ENCODE results near the gene KRT37. TPM values are rescaled to one million over a fixed set of nuclear protein-coding genes. Genes with fewer than 3 reads are reported as not detected.

Gene KRT37
- total RNA-seq (not detected), polyA plus RNA-seq (not detected)

DNA sequence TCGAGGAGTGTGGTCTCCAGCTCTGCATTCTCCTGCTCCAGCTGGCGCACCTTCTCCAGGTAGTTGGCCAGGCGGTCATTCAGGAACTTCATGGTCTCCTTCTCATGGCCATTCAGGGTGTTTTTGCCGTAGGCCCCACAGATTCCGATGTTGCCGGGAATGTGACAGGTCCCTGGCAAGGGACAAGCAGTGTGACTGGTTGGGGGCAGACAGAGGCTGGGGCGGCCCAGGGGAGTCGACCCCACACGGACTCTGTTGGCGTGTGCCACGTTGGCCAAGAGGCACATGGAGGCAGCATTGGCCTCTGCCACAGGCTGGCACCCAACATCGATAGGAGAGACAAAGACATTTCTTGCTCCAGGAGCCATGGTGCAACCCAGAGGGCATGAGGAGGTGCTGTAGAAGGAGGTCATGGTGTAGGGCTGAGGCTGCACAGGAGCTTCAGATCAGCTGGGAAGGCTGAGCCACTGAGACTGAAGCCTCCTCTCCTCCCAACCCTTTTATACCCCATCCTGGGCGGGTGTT, at the start of gene KRT37:
Gene KRT37, minus strand, starts transcription at position 475 of the 525 bp plus-strand sequence. Its CDS starts 62 bp downstream, at position 413.
- Mint-ChIP-seq H3K4me1 (peaks cover 0 to 2% (median 0%) of the 10 kb centered on the region in 4 donors), H3K36me3 (no peaks in the 10 kb centered on the region), H3K27me3 (peaks cover 14% of the 10 kb centered on the region), H3K9me3 (no peaks in the 10 kb centered on the region), H3K4me3 (no peak within 1 kb of the TSS), H3K27ac (no peak within 1 kb of the TSS)
- H3K27ac ChIP-seq (ENCODE audit: insufficient read depth, low read length, poor library complexity, severe bottlenecking), result no peak within 1 kb of the TSS
- no peak for DNase-seq
- H3K4me1 ChIP-seq (ENCODE audit: control insufficient read depth, insufficient read depth, low read length, poor library complexity, severe bottlenecking), result no peaks in the 10 kb centered on the region
- no peaks in the 10 kb centered on the region for H3K27me3 ChIP-seq (ENCODE audit: control insufficient read depth, insufficient read depth, low read length)
- peak in 1 of 2 donors; percentile 31 for ATAC-seq (ENCODE audit: low read depth in 2 of 2)
- H3K9me3 ChIP-seq (ENCODE audit: control insufficient read depth in 2 of 2, low read length in 2 of 2), result no peaks in the 10 kb centered on the region
- H3K36me3 ChIP-seq (ENCODE audit: control insufficient read depth, insufficient read depth, low read length), result no peaks in the 10 kb centered on the region
- H3K4me3 ChIP-seq (ENCODE audit: low read depth, low read length), result no peak within 1 kb of the TSS

DNA sequence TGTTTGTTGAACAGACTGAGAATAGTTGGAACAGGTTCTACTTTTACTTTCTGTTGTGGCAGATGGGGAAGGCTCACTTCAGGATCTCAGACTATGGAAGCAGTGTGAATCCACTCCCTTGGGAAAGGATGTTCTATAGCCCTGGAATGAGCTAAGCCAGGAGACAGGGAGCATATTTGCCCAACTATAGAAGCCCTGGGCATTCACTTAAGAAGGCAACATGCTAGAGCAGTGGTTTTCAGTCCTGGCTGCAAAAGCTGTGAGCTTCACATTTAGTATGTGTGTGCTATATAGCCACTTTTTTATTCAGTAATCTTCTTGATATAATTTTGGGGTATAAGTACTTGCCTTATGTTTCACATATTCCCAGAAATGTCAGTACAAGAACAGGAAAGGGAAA, 44.0 kb upstream of the KRT37 start:
- no peaks in the 10 kb centered on the region for H3K4me1 Mint-ChIP-seq
- peaks cover 0 to 3% of the 10 kb centered on the region in 2 experiments for H3K9me3 ChIP-seq (ENCODE audit: control insufficient read depth in 2 of 2, low read length in 2 of 2)
- no peak overlapping the region for H3K4me3 Mint-ChIP-seq

DNA sequence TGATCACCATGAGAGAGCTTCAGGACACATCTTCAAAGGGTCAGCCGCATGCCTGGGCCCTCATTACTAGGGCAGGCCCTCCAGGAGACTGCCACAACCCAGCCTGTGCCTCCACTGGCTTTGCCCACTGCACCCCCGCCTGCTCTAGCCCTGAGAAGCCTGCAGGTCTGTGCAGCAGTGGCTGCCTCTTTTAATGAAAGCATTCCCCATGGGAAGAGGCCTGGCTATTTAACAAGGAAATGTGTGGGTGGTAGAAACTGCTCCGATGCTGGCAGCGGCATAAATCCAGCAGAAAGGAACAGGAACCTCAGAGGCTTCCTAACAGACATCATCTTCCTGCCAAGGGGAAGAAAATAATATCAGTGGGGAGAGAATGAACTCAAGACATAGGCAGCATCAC, 43.2 kb upstream of the KRT37 start:
- Histone ChIP-seq H3K4me1 (ENCODE audit: control insufficient read depth, insufficient read depth, low read length, poor library complexity, severe bottlenecking) (no peaks in the 10 kb centered on the region), H3K27ac (ENCODE audit: insufficient read depth, low read length, poor library complexity, severe bottlenecking) (no peak overlapping the region), H3K36me3 (ENCODE audit: control insufficient read depth, insufficient read depth, low read length) (no peaks in the 10 kb centered on the region), H3K9me3 (ENCODE audit: control insufficient read depth in 2 of 2, low read length in 2 of 2) (peaks cover 0 to 3% of the 10 kb centered on the region in 2 experiments), H3K27me3 (ENCODE audit: control insufficient read depth, insufficient read depth, low read length) (peaks cover 2% of the 10 kb centered on the region), H3K4me3 (ENCODE audit: low read depth, low read length) (no peak overlapping the region)
- Mint-ChIP-seq H3K36me3 (no peaks in the 10 kb centered on the region), H3K4me3 (no peak overlapping the region), H3K27me3 (peaks cover 11% of the 10 kb centered on the region), H3K9me3 (peaks cover 0 to 9% (median 0%) of the 10 kb centered on the region in 7 donors), H3K27ac (no peak overlapping the region), H3K4me1 (no peaks in the 10 kb centered on the region)
- no peak for ATAC-seq (ENCODE audit: low read depth in 2 of 2)
- DNase-seq, result no peak

More for the DNA sequence above, 44.0 kb upstream of the KRT37 start:
- Mint-ChIP-seq H3K9me3 (peaks cover 0 to 9% (median 2%) of the 10 kb centered on the region in 7 donors), H3K36me3 (no peaks in the 10 kb centered on the region), H3K27ac (no peak overlapping the region), H3K27me3 (peaks cover 11% of the 10 kb centered on the region)
- H3K36me3 ChIP-seq (ENCODE audit: control insufficient read depth, insufficient read depth, low read length), result no peaks in the 10 kb centered on the region
- ATAC-seq (ENCODE audit: low read depth in 2 of 2) (no peak), DNase-seq (no peak)
- no peaks in the 10 kb centered on the region for H3K4me1 ChIP-seq (ENCODE audit: control insufficient read depth, insufficient read depth, low read length, poor library complexity, severe bottlenecking)
- peaks cover 2% of the 10 kb centered on the region for H3K27me3 ChIP-seq (ENCODE audit: control insufficient read depth, insufficient read depth, low read length)
- H3K27ac ChIP-seq (ENCODE audit: insufficient read depth, low read length, poor library complexity, severe bottlenecking), result no peak overlapping the region
- no peak overlapping the region for H3K4me3 ChIP-seq (ENCODE audit: low read depth, low read length)

DNA sequence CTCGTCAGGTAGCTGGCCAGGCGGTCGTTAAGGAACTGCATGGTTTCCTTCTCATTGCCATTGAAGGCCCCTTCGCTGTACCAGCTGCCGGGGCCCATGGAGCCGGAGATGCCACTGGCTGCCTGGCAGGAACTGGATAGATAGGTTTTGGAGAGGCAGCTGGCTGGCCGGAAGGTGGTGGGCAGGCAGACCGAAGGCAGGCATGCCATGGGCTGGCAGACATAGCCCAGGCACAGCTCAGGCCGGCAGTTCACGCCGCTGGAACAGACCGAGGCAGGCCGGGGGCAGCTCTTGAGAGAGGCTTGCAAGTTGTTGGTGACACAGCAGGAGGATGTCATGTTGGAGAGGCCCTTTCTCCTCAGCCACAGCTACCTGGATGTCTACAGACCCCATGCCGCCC, 42.6 kb upstream of the KRT37 start, which contains the start of gene KRT32:
Gene KRT32, minus strand, starts transcription at position 399 of the 400 bp plus-strand sequence. Its CDS starts 61 bp downstream, at position 338.
- peaks cover 0 to 3% of the 10 kb centered on the region in 2 experiments for H3K9me3 ChIP-seq (ENCODE audit: control insufficient read depth in 2 of 2, low read length in 2 of 2)
- DNase-seq, result no peak
- H3K27me3 Mint-ChIP-seq, result peaks cover 11% of the 10 kb centered on the region

DNA sequence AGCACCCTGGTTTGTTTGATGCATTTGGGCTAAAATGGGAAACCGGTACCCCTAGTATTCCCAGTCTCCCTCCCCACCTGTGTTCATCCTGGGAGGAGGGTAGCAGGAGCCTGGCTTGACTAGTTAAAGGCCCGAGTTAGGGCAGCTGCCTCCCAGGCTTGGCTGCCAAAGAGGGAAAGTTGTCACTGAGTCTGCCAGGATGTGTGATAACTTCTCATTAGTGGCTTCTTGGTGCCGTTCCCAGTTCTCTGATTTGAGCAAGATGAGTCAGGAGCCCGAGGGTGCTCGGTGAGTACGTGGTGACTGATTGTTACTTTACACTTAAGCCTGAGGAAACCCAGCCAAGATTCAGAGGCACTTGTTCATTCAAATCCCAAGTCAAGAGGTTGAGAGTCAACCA, 40.3 kb upstream of the KRT37 start:
- DNase-seq (no peak), ATAC-seq (ENCODE audit: low read depth in 2 of 2) (no peak)
- Histone ChIP-seq H3K4me3 (ENCODE audit: low read depth, low read length) (no peak overlapping the region), H3K36me3 (ENCODE audit: control insufficient read depth, insufficient read depth, low read length) (no peaks in the 10 kb centered on the region), H3K9me3 (ENCODE audit: control insufficient read depth in 2 of 2, low read length in 2 of 2) (no peaks in the 10 kb centered on the region), H3K27ac (ENCODE audit: insufficient read depth, low read length, poor library complexity, severe bottlenecking) (no peak overlapping the region), H3K27me3 (ENCODE audit: control insufficient read depth, insufficient read depth, low read length) (peaks cover 2% of the 10 kb centered on the region), H3K4me1 (ENCODE audit: control insufficient read depth, insufficient read depth, low read length, poor library complexity, severe bottlenecking) (no peaks in the 10 kb centered on the region)
- Mint-ChIP-seq H3K4me1 (no peaks in the 10 kb centered on the region), H3K27ac (no peak overlapping the region), H3K9me3 (peaks cover 0 to 4% (median 0%) of the 10 kb centered on the region in 7 donors), H3K36me3 (no peaks in the 10 kb centered on the region), H3K4me3 (no peak overlapping the region), H3K27me3 (peaks cover 16% of the 10 kb centered on the region)

More for the DNA sequence above, 42.6 kb upstream of the KRT37 start, which contains the start of gene KRT32:
- no peaks in the 10 kb centered on the region for H3K4me1 ChIP-seq (ENCODE audit: control insufficient read depth, insufficient read depth, low read length, poor library complexity, severe bottlenecking)
- Mint-ChIP-seq H3K4me3 (no peak within 1 kb of the TSS), H3K27ac (no peak within 1 kb of the TSS), H3K4me1 (no peaks in the 10 kb centered on the region), H3K36me3 (no peaks in the 10 kb centered on the region), H3K9me3 (peaks cover 0 to 9% (median 0%) of the 10 kb centered on the region in 7 donors)
- no peaks in the 10 kb centered on the region for H3K36me3 ChIP-seq (ENCODE audit: control insufficient read depth, insufficient read depth, low read length)
- no peak within 1 kb of the TSS for H3K4me3 ChIP-seq (ENCODE audit: low read depth, low read length)
- no peak for ATAC-seq (ENCODE audit: low read depth in 2 of 2)
- peaks cover 2% of the 10 kb centered on the region for H3K27me3 ChIP-seq (ENCODE audit: control insufficient read depth, insufficient read depth, low read length)
- H3K27ac ChIP-seq (ENCODE audit: insufficient read depth, low read length, poor library complexity, severe bottlenecking), result no peak within 1 kb of the TSS

- Histone ChIP-seq H3K9me3 (ENCODE audit: control insufficient read depth in 2 of 2, low read length in 2 of 2) (no peaks in the 10 kb centered on the region), H3K4me3 (ENCODE audit: low read depth, low read length) (no peak overlapping the region), H3K27ac (ENCODE audit: insufficient read depth, low read length, poor library complexity, severe bottlenecking) (no peak overlapping the region), H3K36me3 (ENCODE audit: control insufficient read depth, insufficient read depth, low read length) (no peaks in the 10 kb centered on the region), H3K27me3 (ENCODE audit: control insufficient read depth, insufficient read depth, low read length) (peaks cover 2% of the 10 kb centered on the region), H3K4me1 (ENCODE audit: control insufficient read depth, insufficient read depth, low read length, poor library complexity, severe bottlenecking) (no peaks in the 10 kb centered on the region)
- DNase-seq, result no peak
- peaks cover 0 to 4% (median 0%) of the 10 kb centered on the region in 7 donors for H3K9me3 Mint-ChIP-seq
- peaks cover 12% of the 10 kb centered on the region for H3K27me3 Mint-ChIP-seq
- no peaks in the 10 kb centered on the region for H3K4me1 Mint-ChIP-seq
- H3K4me3 Mint-ChIP-seq, result peak overlapping the region in 1 of 4 donors; percentile 74
- H3K36me3 Mint-ChIP-seq, result no peaks in the 10 kb centered on the region
- no peak for ATAC-seq (ENCODE audit: low read depth in 2 of 2)
- H3K27ac Mint-ChIP-seq, result no peak overlapping the region
Measured at GRCh38 chr17:41464173-41464572, 39.8 kb upstream of the KRT37 start.

DNA sequence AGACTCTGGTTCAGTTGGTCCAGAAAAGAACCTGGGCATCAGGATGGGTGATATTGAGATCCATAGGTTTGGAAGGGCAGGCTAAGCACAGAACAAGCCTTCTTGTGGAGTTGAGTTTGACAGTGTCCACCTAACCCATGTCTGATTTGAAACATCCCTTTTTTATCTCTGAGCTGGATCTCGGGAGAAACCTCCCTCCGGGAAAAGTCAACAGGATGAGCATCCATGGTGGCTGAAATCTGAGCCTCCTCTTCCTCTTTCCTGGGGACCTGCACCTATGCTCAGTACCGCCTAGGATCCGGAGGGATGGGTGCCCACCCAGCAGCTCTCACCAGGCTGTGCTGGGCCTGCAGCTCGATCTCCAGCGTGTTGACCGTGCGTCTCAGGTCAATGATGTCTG, 39.4 kb upstream of the KRT37 start:
- peaks cover under 1% of the 10 kb centered on the region for H3K27me3 ChIP-seq (ENCODE audit: control insufficient read depth, insufficient read depth, low read length)
- DNase-seq (no peak), ATAC-seq (ENCODE audit: low read depth in 2 of 2) (no peak)
- H3K9me3 ChIP-seq (ENCODE audit: control insufficient read depth in 2 of 2, low read length in 2 of 2), result no peaks in the 10 kb centered on the region
- H3K4me1 ChIP-seq (ENCODE audit: control insufficient read depth, insufficient read depth, low read length, poor library complexity, severe bottlenecking), result no peaks in the 10 kb centered on the region
- Mint-ChIP-seq H3K4me3 (peak overlapping the region in 1 of 4 donors; percentile 74), H3K9me3 (peaks cover 0 to 4% (median 0%) of the 10 kb centered on the region in 7 donors), H3K4me1 (no peaks in the 10 kb centered on the region), H3K27ac (no peak overlapping the region), H3K36me3 (no peaks in the 10 kb centered on the region), H3K27me3 (peaks cover 8% of the 10 kb centered on the region)
- H3K27ac ChIP-seq (ENCODE audit: insufficient read depth, low read length, poor library complexity, severe bottlenecking), result no peak overlapping the region
- H3K36me3 ChIP-seq (ENCODE audit: control insufficient read depth, insufficient read depth, low read length), result no peaks in the 10 kb centered on the region
- H3K4me3 ChIP-seq (ENCODE audit: low read depth, low read length), result no peak overlapping the region

DNA sequence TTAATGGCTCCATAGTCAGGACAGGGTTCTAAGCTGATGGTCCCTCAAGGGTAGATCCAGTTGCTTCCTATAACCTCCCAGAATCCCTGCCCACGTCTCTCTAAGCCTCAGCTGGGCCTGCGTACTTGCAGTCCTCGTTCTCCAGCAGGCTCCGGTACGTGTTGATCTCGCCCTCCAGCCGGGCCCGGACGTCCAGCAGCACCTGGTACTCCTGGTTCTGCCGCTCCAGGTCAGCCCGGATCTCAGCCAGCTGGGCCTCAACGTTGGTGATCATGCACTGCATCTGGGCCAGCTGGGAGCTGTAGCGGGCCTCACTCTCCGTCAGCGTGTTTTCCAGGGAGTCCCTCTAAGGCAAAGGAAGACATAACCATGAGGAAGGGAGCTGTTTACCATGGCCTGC, 38.3 kb upstream of the KRT37 start:
- H3K9me3 Mint-ChIP-seq, result peaks cover 0 to 4% (median 0%) of the 10 kb centered on the region in 7 donors
- H3K36me3 ChIP-seq (ENCODE audit: control insufficient read depth, insufficient read depth, low read length), result no peaks in the 10 kb centered on the region
- peaks cover 5% of the 10 kb centered on the region for H3K27me3 Mint-ChIP-seq

More for the DNA sequence above, 38.3 kb upstream of the KRT37 start:
- no peak for ATAC-seq (ENCODE audit: low read depth in 2 of 2)
- Histone ChIP-seq H3K27ac (ENCODE audit: insufficient read depth, low read length, poor library complexity, severe bottlenecking) (no peak overlapping the region), H3K27me3 (ENCODE audit: control insufficient read depth, insufficient read depth, low read length) (peaks cover 2% of the 10 kb centered on the region), H3K4me1 (ENCODE audit: control insufficient read depth, insufficient read depth, low read length, poor library complexity, severe bottlenecking) (no peaks in the 10 kb centered on the region), H3K4me3 (ENCODE audit: low read depth, low read length) (no peak overlapping the region), H3K9me3 (ENCODE audit: control insufficient read depth in 2 of 2, low read length in 2 of 2) (no peaks in the 10 kb centered on the region)
- no peak for DNase-seq
- no peaks in the 10 kb centered on the region for H3K36me3 Mint-ChIP-seq
- no peak overlapping the region for H3K4me3 Mint-ChIP-seq
- no peaks in the 10 kb centered on the region for H3K4me1 Mint-ChIP-seq
- no peak overlapping the region for H3K27ac Mint-ChIP-seq
